Liver (tissue), 9 donors: ENCODE data around the gene RUBCN. TPM values are rescaled to one million over a fixed set of nuclear protein-coding genes. Genes with fewer than 3 reads are reported as not detected.

Source experiments
- DNase-seq: peaks from one replicate; pipeline ENCODE4 v3.0.0-alpha.2; 2017; ENCODE audit warnings: low spot score
- H3K27ac ChIP-seq, 2 donors: one replicate each; pipeline ENCODE4 v1.7.0; 2013; ENCODE audit warnings: inconsistent platforms in 2 of 2, low read length in 2 of 2, control low read depth in 1 of 2, low read depth in 1 of 2, mild to moderate bottlenecking in 1 of 2
- H3K27me3 ChIP-seq, 4 donors: one replicate each; pipeline versions ENCODE4 v1.6.1 to v1.7.0; 2013; ENCODE audit warnings: low read length in 3 of 4, inconsistent platforms in 1 of 4, mild to moderate bottlenecking in 1 of 4, moderate library complexity in 1 of 4; ENCODE audit not compliant: control insufficient read depth in 4 of 4, insufficient read depth in 4 of 4
- H3K36me3 ChIP-seq, 4 donors: one replicate each; pipeline versions ENCODE4 v1.6.1 to v1.7.0; 2013; ENCODE audit warnings: low read length in 3 of 4, mild to moderate bottlenecking in 3 of 4, low read depth in 1 of 4, moderate library complexity in 1 of 4; ENCODE audit not compliant: control insufficient read depth in 4 of 4, insufficient read depth in 3 of 4
- H3K4me1 ChIP-seq, 4 donors: one replicate each; pipeline versions ENCODE4 v1.6.1 to v1.7.0; 2013; ENCODE audit warnings: low read length in 3 of 4, mild to moderate bottlenecking in 3 of 4, moderate library complexity in 1 of 4; ENCODE audit not compliant: control insufficient read depth in 4 of 4, insufficient read depth in 4 of 4
- H3K4me3 ChIP-seq, 3 donors: one replicate each; pipeline versions ENCODE4 v1.6.1 to v1.7.0; 2013; ENCODE audit warnings: low read length in 3 of 3, control low read depth in 1 of 3, low read depth in 1 of 3, mild to moderate bottlenecking in 1 of 3
- H3K9ac ChIP-seq, 2 donors: one replicate each; pipeline ENCODE4 v1.7.0; 2013; ENCODE audit warnings: low read length in 2 of 2, mild to moderate bottlenecking in 2 of 2, moderate library complexity in 2 of 2, control low read depth in 1 of 2, low read depth in 1 of 2
- H3K9me3 ChIP-seq, 4 donors: one replicate each; pipeline versions ENCODE4 v1.6.1 to v1.7.0; 2013; ENCODE audit warnings: low read length in 3 of 4; ENCODE audit not compliant: control insufficient read depth in 4 of 4
- ATF3 ChIP-seq: IDR thresholded peaks from 2 replicates; pipeline ENCODE4 v1.6.1; 2016; ENCODE audit warnings: antibody characterized with exemption
- CTCF ChIP-seq: fragments of 150-350 bp; IDR thresholded peaks from 2 replicates; pipeline ENCODE4 v1.5.1; 2017; ENCODE audit warnings: improper control_type of control experiment, low read depth, low read length; ENCODE audit not compliant: missing input control
- EGR1 ChIP-seq, 2 donors: IDR thresholded peaks; 2 replicates each; pipeline ENCODE4 v1.6.1; 2016 to 2018; ENCODE audit warnings: antibody characterized with exemption in 2 of 2, low read depth in 2 of 2
- FOXA1 ChIP-seq: IDR thresholded peaks from 2 replicates; pipeline ENCODE4 v1.6.1; 2016; ENCODE audit warnings: antibody characterized with exemption
- FOXA2 ChIP-seq: IDR thresholded peaks from 2 replicates; pipeline ENCODE4 v1.6.1; 2016; ENCODE audit warnings: antibody characterized with exemption
- GABPA ChIP-seq, 2 donors: IDR thresholded peaks in 1 of 2; conservative IDR thresholded peaks in 1 of 2; 2 replicates each; pipeline ENCODE4 v1.6.1; 2016; ENCODE audit warnings: antibody characterized with exemption in 2 of 2, mild to moderate bottlenecking in 1 of 2, moderate library complexity in 1 of 2
- HNF4A ChIP-seq, 2 donors: conservative IDR thresholded peaks; 2 replicates each; pipeline ENCODE4 v1.6.1; 2016; ENCODE audit warnings: antibody characterized with exemption in 2 of 2, mild to moderate bottlenecking in 2 of 2
- HNF4G ChIP-seq: IDR thresholded peaks from 2 replicates; pipeline ENCODE4 v1.6.1; 2016; ENCODE audit warnings: antibody characterized with exemption
- JUND ChIP-seq, 2 donors: IDR thresholded peaks; 2 replicates each; pipeline ENCODE4 v1.6.1; 2016; ENCODE audit warnings: antibody characterized with exemption in 2 of 2
- MAX ChIP-seq: IDR thresholded peaks from 2 replicates; pipeline ENCODE4 v1.6.1; 2016; ENCODE audit warnings: antibody characterized with exemption
- RAD21 ChIP-seq, 2 donors: IDR thresholded peaks; 2 replicates each; pipeline ENCODE4 v1.6.1; 2016; ENCODE audit warnings: antibody characterized with exemption in 2 of 2, mild to moderate bottlenecking in 2 of 2
- REST ChIP-seq: IDR thresholded peaks from 2 replicates; pipeline ENCODE4 v1.6.1; 2016; ENCODE audit warnings: antibody characterized with exemption, mild to moderate bottlenecking
- RXRA ChIP-seq, 2 donors: IDR thresholded peaks; 2 replicates each; pipeline ENCODE4 v1.6.1; 2017 to 2018; ENCODE audit warnings: antibody characterized with exemption in 2 of 2, mild to moderate bottlenecking in 1 of 2
- SP1 ChIP-seq: IDR thresholded peaks from 2 replicates; pipeline ENCODE4 v1.6.1; 2018; ENCODE audit warnings: antibody characterized with exemption, mild to moderate bottlenecking
- TAF1 ChIP-seq: conservative IDR thresholded peaks from 2 replicates; pipeline ENCODE4 v1.6.1; 2016; ENCODE audit warnings: antibody characterized with exemption, mild to moderate bottlenecking
- YY1 ChIP-seq: IDR thresholded peaks from 2 replicates; pipeline ENCODE4 v1.6.1; 2016; ENCODE audit warnings: antibody characterized with exemption, mild to moderate bottlenecking
- ZBTB33 ChIP-seq: IDR thresholded peaks from 2 replicates; pipeline ENCODE4 v1.6.1; 2016; ENCODE audit warnings: antibody characterized with exemption
- WGBS: extraction: QIAGEN DNeasy Blood & Tissue Kit; methylation state at CpG from one replicate; pipeline ENCODE4 v1.1.7; 2013; 5-methylcytosine and 5-hydroxymethylcytosine counted together
- polyA plus RNA-seq, 2 donors: library from polyadenylated mRNA; stranded (reverse) in 1 of 2; unstranded in 1 of 2; fragments of 200-250 nt in 1 of 2; fragments of >200 nt in 1 of 2; fragmentation: Nextera tagmentation in 1 of 2; extraction: Ambion mirVana in 1 of 2; gene quantifications; one replicate each; pipeline versions ENCODE4 v1.2.1 to v1.2.3, GENCODE V29; 2013 to 2015
- total RNA-seq, 2 donors: library from RNA; depleted of rRNA; stranded (reverse); fragments of >200 nt; gene quantifications; one replicate each; pipeline ENCODE4 v1.2.3, GENCODE V29; 2014
- donor health status: healthy.
- donor health status: healthy.
- donor health status: healthy.
- donor health status: healthy.
- donor health status: healthy.

The RUBCN gene
- total and polyA plus RNA-seq, 4 donors: 4.1 to 7.0 (median 4.7) TPM

- DNase-seq: no peak
- H3K4me3 ChIP-seq: no peak overlapping the region
- H3K9me3 ChIP-seq: no peaks in the 10 kb centered on the region
- no peak overlapping the region for H3K27ac ChIP-seq
- H3K4me1 ChIP-seq: peaks cover 0 to 2% (median 0%) of the 10 kb centered on the region in 4 donors
- peaks cover 4 to 31% (median 16%) of the 10 kb centered on the region in 4 donors for H3K36me3 ChIP-seq
- TF ChIP-seq ZBTB33 (no peak), ATF3 (no peak), TAF1 (no peak), MAX (no peak), HNF4A (conservative IDR thresholded peaks at IDR 0.05) (no peak), FOXA1 (no peak), EGR1 (IDR thresholded peaks at IDR 0.05; ENCODE audit: low read depth in 2 of 2) (no peak), REST (no peak), RAD21 (IDR thresholded peaks at IDR 0.05) (no peak), SP1 (no peak), CTCF (no peak), GABPA (IDR thresholded peaks at IDR 0.05 in 1 of 2, conservative IDR thresholded peaks at IDR 0.05 in 1 of 2) (no peak), JUND (IDR thresholded peaks at IDR 0.05) (no peak), RXRA (IDR thresholded peaks at IDR 0.05) (no peak)
- no peaks in the 10 kb centered on the region for H3K27me3 ChIP-seq
- WGBS: 91% methylated on average over 9 of the region's 9 CpGs
- H3K9ac ChIP-seq: no peak overlapping the region
These were observed 61.2 kb downstream of the RUBCN start for GRCh38 chr3:197675563-197675860.

- 90% methylated on average over 29 of the region's 29 CpGs for WGBS
- no peak overlapping the region for H3K27ac ChIP-seq
- H3K9me3 ChIP-seq: no peaks in the 10 kb centered on the region
- H3K9ac ChIP-seq: no peak overlapping the region
- H3K4me3 ChIP-seq: no peak overlapping the region
- peaks cover 0 to 2% (median 0%) of the 10 kb centered on the region in 4 donors for H3K4me1 ChIP-seq
- H3K36me3 ChIP-seq: peaks cover 4 to 30% (median 15%) of the 10 kb centered on the region in 4 donors
- no peaks in the 10 kb centered on the region for H3K27me3 ChIP-seq
- no peak for DNase-seq
- TF ChIP-seq GABPA (IDR thresholded peaks at IDR 0.05 in 1 of 2, conservative IDR thresholded peaks at IDR 0.05 in 1 of 2) (no peak), JUND (IDR thresholded peaks at IDR 0.05) (no peak), HNF4G (no peak), HNF4A (conservative IDR thresholded peaks at IDR 0.05) (no peak), RXRA (IDR thresholded peaks at IDR 0.05) (no peak), FOXA2 (no peak), FOXA1 (no peak), CTCF (no peak), ATF3 (no peak), TAF1 (no peak), YY1 (no peak)
These were observed 61.8 kb downstream of the RUBCN start for GRCh38 chr3:197674741-197675562.
